Naive B cell (primary cell): ENCODE data around the gene GPR34. TPM values are rescaled to one million over a fixed set of nuclear protein-coding genes. Genes with fewer than 3 reads are reported as not detected.

Experiments
- ATAC-seq, 2 donors: fragments of 150-1000 bp; cut with Tn5 transposase; 2 replicates each; pipeline ENCODE4 v1.10.0; 2021; ENCODE audit warnings: low read depth in 2 of 2, mild to moderate bottlenecking in 2 of 2, moderate library complexity in 2 of 2
- DNase-seq: peaks from one replicate; pipeline ENCODE4 v3.0.0; 2022
- H3K27ac Mint-ChIP-seq, 6 donors: one replicate each; pipeline ENCODE4 v1.8.0; 2020 to 2022; ENCODE audit warnings: mild to moderate bottlenecking in 6 of 6, mixed read lengths in 6 of 6, moderate library complexity in 5 of 6, inconsistent platforms in 2 of 6
- H3K27me3 Mint-ChIP-seq, 3 donors: one replicate each; pipeline ENCODE4 v1.8.0; 2021 to 2022; ENCODE audit warnings: mixed read lengths in 3 of 3, mild to moderate bottlenecking in 1 of 3
- H3K36me3 Mint-ChIP-seq, 2 donors: one replicate each; pipeline ENCODE4 v1.8.0; 2020 to 2022; ENCODE audit warnings: mixed read lengths in 2 of 2, inconsistent platforms in 1 of 2, mild to moderate bottlenecking in 1 of 2
- H3K4me1 Mint-ChIP-seq, 3 donors: one replicate each; pipeline ENCODE4 v1.8.0; 2020 to 2022; ENCODE audit warnings: mixed read lengths in 3 of 3, inconsistent platforms in 1 of 3, mild to moderate bottlenecking in 1 of 3, moderate library complexity in 1 of 3
- H3K4me3 Mint-ChIP-seq, 8 donors: one replicate each; pipeline ENCODE4 v1.8.0; 2020 to 2022; ENCODE audit warnings: mild to moderate bottlenecking in 8 of 8, mixed read lengths in 8 of 8, moderate library complexity in 8 of 8, inconsistent platforms in 2 of 8
- H3K9me3 Mint-ChIP-seq, 7 donors: one replicate each; pipeline ENCODE4 v1.8.0; 2020 to 2022; ENCODE audit warnings: mixed read lengths in 7 of 7, mild to moderate bottlenecking in 5 of 7, inconsistent platforms in 2 of 7, moderate library complexity in 1 of 7
- polyA plus RNA-seq, 6 donors: library from polyadenylated mRNA; unstranded; fragments of 300-500 nt; fragmentation: Illumina TruSeq; gene quantifications; one replicate each; pipeline ENCODE4 v1.2.3, GENCODE V29; 2021; ENCODE audit warnings: low read depth in 6 of 6

GPR34 gene
- polyA plus RNA-seq, 6 donors from 2014 or later = 0.16 to 0.39 TPM; not detected in 4

GRCh38 chrX:41722816-41723618, 34.2 kb downstream of the GPR34 start:
- H3K36me3 Mint-ChIP-seq = peaks cover 0 to 5% of the 10 kb centered on the region in 2 donors
- H3K4me1 Mint-ChIP-seq = peaks cover 13 to 51% (median 22%) of the 10 kb centered on the region in 3 donors
- ATAC-seq (no peak), DNase-seq (no peak)
- H3K27me3 Mint-ChIP-seq = no peaks in the 10 kb centered on the region
- peak overlapping the region in 1 of 6 donors; percentile 44 for H3K27ac Mint-ChIP-seq
- peak overlapping the region in 4 of 8 donors; percentile 12 to 43 (median 23) for H3K4me3 Mint-ChIP-seq
- peaks cover 0 to 14% (median 10%) of the 10 kb centered on the region in 7 donors for H3K9me3 Mint-ChIP-seq

- H3K9me3 Mint-ChIP-seq = peaks cover 0 to 9% (median 7%) of the 10 kb centered on the region in 7 donors
- H3K27ac Mint-ChIP-seq = peak within 1 kb of the TSS in 1 of 6 donors; percentile 44
- peak; percentile 39 for DNase-seq
- peaks cover 13 to 48% (median 22%) of the 10 kb centered on the region in 3 donors for H3K4me1 Mint-ChIP-seq
- peak; percentile 76 to 78 for ATAC-seq
- peak within 1 kb of the TSS in 4 of 8 donors; percentile 16 to 43 (median 29) for H3K4me3 Mint-ChIP-seq
- no peaks in the 10 kb centered on the region for H3K27me3 Mint-ChIP-seq
- H3K36me3 Mint-ChIP-seq = peaks cover 0 to 5% of the 10 kb centered on the region in 2 donors
These were observed 35.1 kb downstream of the GPR34 start, which contains the start of gene GPR82 for GRCh38 chrX:41723826-41724225. Gene GPR82 (plus strand): TSS chrX:41724181. CDS start chrX:41727027, 2,846 bp downstream.

GRCh38 chrX:41728125-41728524, 39.4 kb downstream of the GPR34 start:
- H3K27me3 Mint-ChIP-seq = no peaks in the 10 kb centered on the region
- no peak for ATAC-seq
- H3K9me3 Mint-ChIP-seq = peaks cover 0 to 2% (median 0%) of the 10 kb centered on the region in 7 donors
- DNase-seq = no peak
- H3K27ac Mint-ChIP-seq = no peak overlapping the region
- no peak overlapping the region for H3K4me3 Mint-ChIP-seq
- H3K36me3 Mint-ChIP-seq = no peaks in the 10 kb centered on the region
- peaks cover 6 to 27% (median 7%) of the 10 kb centered on the region in 3 donors for H3K4me1 Mint-ChIP-seq

- no peak for DNase-seq
- H3K27me3 Mint-ChIP-seq = no peaks in the 10 kb centered on the region
- no peaks in the 10 kb centered on the region for H3K36me3 Mint-ChIP-seq
- no peak overlapping the region for H3K4me3 Mint-ChIP-seq
- no peak overlapping the region for H3K27ac Mint-ChIP-seq
- H3K9me3 Mint-ChIP-seq = peaks cover 0 to 2% (median 0%) of the 10 kb centered on the region in 7 donors
- peaks cover 12 to 31% (median 13%) of the 10 kb centered on the region in 3 donors for H3K4me1 Mint-ChIP-seq
- no peak for ATAC-seq
These were observed 41.3 kb downstream of the GPR34 start for GRCh38 chrX:41730081-41730480.

- peaks cover 0 to 2% (median 0%) of the 10 kb centered on the region in 7 donors for H3K9me3 Mint-ChIP-seq
- peaks cover 0 to 7% of the 10 kb centered on the region in 2 donors for H3K36me3 Mint-ChIP-seq
- ATAC-seq = no peak
- peak overlapping the region in 5 of 6 donors; percentile 30 to 88 (median 63) for H3K27ac Mint-ChIP-seq
- no peak for DNase-seq
- peak overlapping the region in 1 of 8 donors; percentile 19 for H3K4me3 Mint-ChIP-seq
- peaks cover 22 to 41% (median 24%) of the 10 kb centered on the region in 3 donors for H3K4me1 Mint-ChIP-seq
- H3K27me3 Mint-ChIP-seq = no peaks in the 10 kb centered on the region
These were observed 43.5 kb downstream of the GPR34 start for GRCh38 chrX:41732260-41732659.

GRCh38 chrX:41733939-41734338, 45.2 kb downstream of the GPR34 start:
- Mint-ChIP-seq H3K36me3 (peaks cover 0 to 7% of the 10 kb centered on the region in 2 donors), H3K27me3 (no peaks in the 10 kb centered on the region), H3K9me3 (no peaks in the 10 kb centered on the region), H3K27ac (peak overlapping the region; percentile 47 to 93 (median 86)), H3K4me3 (peak overlapping the region; percentile 44 to 83 (median 73)), H3K4me1 (peaks cover 22 to 41% (median 24%) of the 10 kb centered on the region in 3 donors)
- ATAC-seq (peak; percentile 95 to 97), DNase-seq (peak; percentile 76)

GRCh38 chrX:41734530-41734929, 45.8 kb downstream of the GPR34 start:
- Mint-ChIP-seq H3K36me3 (peaks cover 0 to 7% of the 10 kb centered on the region in 2 donors), H3K9me3 (no peaks in the 10 kb centered on the region), H3K27ac (peak overlapping the region; percentile 47 to 93 (median 86)), H3K4me3 (peak overlapping the region; percentile 44 to 83 (median 73)), H3K4me1 (peaks cover 22 to 41% (median 24%) of the 10 kb centered on the region in 3 donors), H3K27me3 (no peaks in the 10 kb centered on the region)
- DNase-seq (no peak), ATAC-seq (no peak)

- H3K27ac Mint-ChIP-seq = peak overlapping the region in 1 of 6 donors; percentile 2
- DNase-seq (no peak), ATAC-seq (no peak)
- H3K4me3 Mint-ChIP-seq = no peak overlapping the region
- H3K27me3 Mint-ChIP-seq = no peaks in the 10 kb centered on the region
- H3K9me3 Mint-ChIP-seq = no peaks in the 10 kb centered on the region
- peaks cover 0 to 7% of the 10 kb centered on the region in 2 donors for H3K36me3 Mint-ChIP-seq
- H3K4me1 Mint-ChIP-seq = peaks cover 26 to 42% (median 29%) of the 10 kb centered on the region in 3 donors
These were observed 48.3 kb downstream of the GPR34 start for GRCh38 chrX:41737065-41737464.

GRCh38 chrX:41739871-41740270, 51.1 kb downstream of the GPR34 start:
- DNase-seq = no peak
- H3K27me3 Mint-ChIP-seq = peaks cover 0 to 5% (median 0%) of the 10 kb centered on the region in 3 donors
- no peak overlapping the region for H3K4me3 Mint-ChIP-seq
- no peaks in the 10 kb centered on the region for H3K9me3 Mint-ChIP-seq
- peaks cover 0 to 11% of the 10 kb centered on the region in 2 donors for H3K36me3 Mint-ChIP-seq
- no peak for ATAC-seq
- peaks cover 14 to 22% (median 18%) of the 10 kb centered on the region in 3 donors for H3K4me1 Mint-ChIP-seq
- H3K27ac Mint-ChIP-seq = peak overlapping the region in 1 of 6 donors; percentile 59

Other genes starting within 250 kb of the GPR34 start
- gene NYX, start 241.6 kb upstream of the GPR34 start, polyA plus RNA-seq = not detected
- gene GPR82, start 35.2 kb downstream of the GPR34 start, polyA plus RNA-seq = under 1 TPM; 0.16 to 0.52 (median 0.25) TPM
- 10 to 100 TPM in 1 of 6 donors, 1 to 10 TPM in 5; 2.6 to 10.8 (median 6.2) TPM for gene CASK, start 234.6 kb downstream of the GPR34 start, polyA plus RNA-seq